Mesendoderm (in vitro differentiated cells): Measurements from ENCODE around the gene CEP112.

Source experiments
- DNase-seq: peaks from one replicate; pipeline ENCODE4 v3.0.0; 2013
- H2AK5ac ChIP-seq: 2 replicates; pipeline ENCODE4 v1.6.1; 2013; ENCODE audit warnings: low read length, inconsistent platforms
- H2BK120ac ChIP-seq: 2 replicates; pipeline ENCODE4 v1.6.1; 2013; ENCODE audit warnings: low read depth, mild to moderate bottlenecking, low read length, moderate library complexity, mixed read lengths
- H2BK15ac ChIP-seq: replicated peaks from 2 replicates; pipeline ENCODE4 v1.6.1; 2013; ENCODE audit warnings: low read depth, mild to moderate bottlenecking, moderate library complexity
- H2BK5ac ChIP-seq: 2 replicates; pipeline ENCODE4 v1.6.1; 2013; ENCODE audit warnings: low read length, inconsistent platforms
- H3K18ac ChIP-seq: 2 replicates; pipeline ENCODE4 v1.6.1; 2013; ENCODE audit warnings: mild to moderate bottlenecking, low read length, mixed read lengths
- H3K23ac ChIP-seq: one replicate; pipeline ENCODE4 v1.6.1; 2013; ENCODE audit warnings: low read length
- H3K27ac ChIP-seq: 2 replicates; pipeline ENCODE4 v1.5.1; 2013; ENCODE audit warnings: low read depth, mild to moderate bottlenecking, inconsistent platforms, low read length, moderate library complexity
- H3K27me3 ChIP-seq: 2 replicates; pipeline ENCODE4 v1.6.1; 2013; ENCODE audit warnings: low read length, control low read depth, mild to moderate bottlenecking, inconsistent platforms; ENCODE audit not compliant: insufficient read depth, poor library complexity
- H3K36me3 ChIP-seq: 2 replicates; pipeline ENCODE4 v1.6.1; 2013; ENCODE audit warnings: low read length, inconsistent platforms; ENCODE audit not compliant: control insufficient read depth, insufficient read depth
- H3K4ac ChIP-seq: one replicate; pipeline ENCODE4 v1.6.1; 2013; ENCODE audit warnings: low read depth, mild to moderate bottlenecking, low read length, moderate library complexity
- H3K4me1 ChIP-seq: 2 replicates; pipeline ENCODE4 v1.6.1; 2013; ENCODE audit warnings: low read depth, low read length, inconsistent platforms; ENCODE audit not compliant: control insufficient read depth
- H3K4me2 ChIP-seq: 2 replicates; pipeline ENCODE4 v1.6.1; 2013; ENCODE audit warnings: low read length
- H3K4me3 ChIP-seq: 2 replicates; pipeline ENCODE4 v1.5.1; 2013; ENCODE audit warnings: mild to moderate bottlenecking, low read length
- H3K56ac ChIP-seq: one replicate; pipeline ENCODE4 v1.6.1; 2013; ENCODE audit warnings: low read length
- H3K79me1 ChIP-seq: 2 replicates; pipeline ENCODE4 v1.6.1; 2013; ENCODE audit warnings: low read length, inconsistent platforms
- H3K79me2 ChIP-seq: 2 replicates; pipeline ENCODE4 v1.6.1; 2013; ENCODE audit warnings: mild to moderate bottlenecking, low read length; ENCODE audit not compliant: control insufficient read depth, insufficient read depth
- H3K9ac ChIP-seq: 2 replicates; pipeline ENCODE4 v1.6.1; 2013; ENCODE audit warnings: low read length, inconsistent platforms
- H4K5ac ChIP-seq: one replicate; pipeline ENCODE4 v1.6.1; 2013; ENCODE audit warnings: low read length
- H4K8ac ChIP-seq: one replicate; pipeline ENCODE4 v1.6.1; 2013; ENCODE audit warnings: low read depth, mild to moderate bottlenecking, control low read depth, low read length, moderate library complexity
- WGBS: extraction: QIAGEN DNeasy Blood & Tissue Kit; methylation state at CpG from one replicate; pipeline ENCODE4 v1.1.7; 2013; ENCODE audit warnings: low lambda C conversion rate, missing lambda C conversion rate; ENCODE audit not compliant: insufficient coverage; ENCODE audit errors: extremely low coverage; 5-methylcytosine and 5-hydroxymethylcytosine counted together

The CEP112 gene

DNA sequence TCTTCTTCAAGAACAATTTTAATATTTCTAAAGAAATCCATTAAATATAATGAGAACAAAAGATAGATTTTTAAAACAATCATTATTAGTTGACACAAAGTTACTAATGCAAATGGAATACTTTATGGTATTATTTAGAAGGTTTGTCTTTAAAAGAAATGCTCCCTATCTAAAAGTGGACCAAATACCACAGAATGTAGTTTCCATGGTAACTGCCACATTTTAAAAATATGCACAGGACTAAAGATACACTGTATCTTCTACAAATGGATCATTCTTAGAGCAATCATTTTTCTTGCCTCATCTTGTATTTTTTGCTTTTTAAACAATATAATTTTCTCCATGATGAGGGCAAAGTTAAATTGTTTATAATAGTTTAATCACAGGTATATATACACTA lies 296.0 kb downstream of the CEP112 start:
- no peaks in the 10 kb centered on the region for H3K79me1 ChIP-seq

DNA sequence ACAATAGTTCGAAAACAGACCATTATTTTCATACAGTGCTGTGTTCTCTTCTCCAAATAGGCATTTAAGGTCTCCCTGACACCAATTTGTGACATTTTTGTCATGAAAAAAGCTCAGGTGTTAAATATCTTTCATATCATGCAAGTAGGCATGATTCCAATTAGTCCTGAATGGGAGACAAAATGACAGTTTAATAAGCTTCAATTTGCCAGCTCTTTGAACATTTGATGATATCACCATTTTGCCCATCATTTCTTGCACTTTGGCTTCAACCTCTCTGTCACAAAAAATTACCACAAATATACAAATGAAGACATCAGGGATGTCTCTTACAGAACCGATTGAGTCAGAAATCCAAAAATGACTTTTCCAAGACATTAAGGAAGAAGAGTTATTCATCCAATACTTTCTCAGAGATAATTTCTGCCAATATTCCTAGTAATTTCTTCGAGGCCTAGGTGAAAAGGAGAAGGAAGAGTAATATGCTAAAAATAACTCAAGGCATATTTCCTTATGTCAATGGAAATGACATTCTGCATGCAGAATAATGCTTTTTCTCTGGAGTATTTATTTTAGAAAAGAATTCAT lies 298.1 kb downstream of the CEP112 start:
- Histone ChIP-seq H3K4me2 (no peak overlapping the region), H3K79me1 (no peaks in the 10 kb centered on the region), H2BK120ac (no peak overlapping the region), H3K4me3 (no peak overlapping the region), H3K4ac (no peak overlapping the region), H3K9ac (no peak overlapping the region), H4K8ac (no peak overlapping the region), H2AK5ac (no peak overlapping the region), H4K5ac (no peak overlapping the region), H2BK5ac (no peak overlapping the region), H3K27ac (no peak overlapping the region), H3K27me3 (no peaks in the 10 kb centered on the region), H3K4me1 (peaks cover 3% of the 10 kb centered on the region), H3K56ac (no peak overlapping the region), H3K18ac (no peak overlapping the region), H3K79me2 (no peaks in the 10 kb centered on the region), H2BK15ac (no peak overlapping the region), H3K36me3 (no peaks in the 10 kb centered on the region), H3K23ac (no peak overlapping the region)
- WGBS = no CpG with 5 or more reads among the region's 3 CpGs
- no peak for DNase-seq

More for the DNA sequence above, 296.0 kb downstream of the CEP112 start:
- Histone ChIP-seq H3K56ac (no peak overlapping the region), H3K4me3 (no peak overlapping the region), H3K27ac (no peak overlapping the region), H2BK120ac (no peak overlapping the region), H3K9ac (no peak overlapping the region), H2BK15ac (no peak overlapping the region), H3K23ac (no peak overlapping the region), H3K4me2 (no peak overlapping the region), H3K4ac (no peak overlapping the region), H2BK5ac (no peak overlapping the region), H3K79me2 (no peaks in the 10 kb centered on the region), H4K8ac (no peak overlapping the region), H3K36me3 (no peaks in the 10 kb centered on the region), H2AK5ac (no peak overlapping the region), H3K4me1 (peaks cover 3% of the 10 kb centered on the region), H3K27me3 (no peaks in the 10 kb centered on the region), H3K18ac (no peak overlapping the region), H4K5ac (no peak overlapping the region)
- DNase-seq = no peak

DNA sequence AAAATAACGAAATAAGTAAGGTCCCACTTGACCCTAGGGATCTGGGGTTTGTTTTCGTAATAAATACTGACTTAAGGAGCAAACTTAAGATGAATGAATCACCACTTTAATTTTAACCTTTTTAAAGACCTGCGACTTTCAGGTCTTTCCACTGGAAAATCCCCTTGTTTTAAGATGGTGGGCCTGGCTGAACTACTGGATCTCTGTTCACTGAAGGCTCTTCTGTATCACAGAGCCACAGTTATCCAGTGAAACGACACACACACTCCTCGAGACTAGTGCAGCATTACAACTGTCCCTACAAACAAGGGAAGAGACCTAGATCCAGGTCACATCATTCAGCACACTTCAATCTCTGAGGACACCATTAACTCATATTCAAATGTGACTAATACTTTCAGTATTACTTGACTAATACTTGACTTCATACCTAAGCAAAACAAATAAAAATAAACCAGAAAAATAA lies 299.0 kb downstream of the CEP112 start:
- H3K27ac ChIP-seq = no peak overlapping the region
- no CpG with 5 or more reads among the region's 5 CpGs for WGBS

DNA sequence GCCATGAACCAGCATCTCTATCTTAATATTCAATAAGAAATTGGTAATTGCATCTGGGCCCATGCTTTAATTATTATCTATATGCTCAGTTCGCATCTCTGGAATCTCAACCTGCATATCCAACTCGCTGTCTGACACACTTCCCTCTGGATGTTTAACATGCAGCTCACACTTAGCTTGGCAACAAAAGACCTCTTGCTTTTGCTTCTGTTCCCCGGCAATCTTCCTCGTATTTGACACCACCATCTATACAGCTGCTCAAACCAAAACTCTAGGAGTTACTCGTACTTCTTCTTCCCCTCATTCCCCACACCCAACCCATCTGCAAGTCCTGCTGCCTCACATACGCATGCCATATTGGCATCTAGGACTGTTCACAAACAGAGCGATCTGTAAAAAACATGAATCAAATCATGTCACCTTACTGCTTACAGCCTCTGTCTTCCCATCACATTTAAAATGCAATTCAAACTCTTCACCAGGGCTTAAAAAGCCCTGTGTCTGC lies 300.6 kb downstream of the CEP112 start:
- WGBS = no CpG with 5 or more reads among the region's 7 CpGs
- H3K23ac ChIP-seq = no peak overlapping the region
- H3K27me3 ChIP-seq = no peaks in the 10 kb centered on the region
- no peak overlapping the region for H2BK120ac ChIP-seq
- H3K9ac ChIP-seq = no peak overlapping the region
- H2BK15ac ChIP-seq = no peak overlapping the region
- no peak overlapping the region for H2BK5ac ChIP-seq
- H3K18ac ChIP-seq = no peak overlapping the region
- H3K79me1 ChIP-seq = no peaks in the 10 kb centered on the region
- H3K56ac ChIP-seq = no peak overlapping the region
- no peak overlapping the region for H2AK5ac ChIP-seq
- H3K4me1 ChIP-seq = peaks cover 3% of the 10 kb centered on the region
- no peak for DNase-seq
- no peaks in the 10 kb centered on the region for H3K36me3 ChIP-seq
- H3K4me2 ChIP-seq = no peak overlapping the region
- no peaks in the 10 kb centered on the region for H3K79me2 ChIP-seq
- no peak overlapping the region for H3K4me3 ChIP-seq
- no peak overlapping the region for H4K8ac ChIP-seq
- no peak overlapping the region for H3K27ac ChIP-seq
- H4K5ac ChIP-seq = no peak overlapping the region
- H3K4ac ChIP-seq = no peak overlapping the region

More for the DNA sequence above, 299.0 kb downstream of the CEP112 start:
- H3K36me3 ChIP-seq = no peaks in the 10 kb centered on the region
- H3K23ac ChIP-seq = no peak overlapping the region
- H2BK15ac ChIP-seq = no peak overlapping the region
- no peak overlapping the region for H2AK5ac ChIP-seq
- DNase-seq = no peak
- H3K4me3 ChIP-seq = no peak overlapping the region
- H3K4me2 ChIP-seq = no peak overlapping the region
- H3K4ac ChIP-seq = no peak overlapping the region
- H3K18ac ChIP-seq = no peak overlapping the region
- H3K4me1 ChIP-seq = peaks cover 3% of the 10 kb centered on the region
- H3K56ac ChIP-seq = no peak overlapping the region
- no peaks in the 10 kb centered on the region for H3K27me3 ChIP-seq
- no peak overlapping the region for H4K5ac ChIP-seq
- no peaks in the 10 kb centered on the region for H3K79me2 ChIP-seq
- no peak overlapping the region for H2BK5ac ChIP-seq
- no peak overlapping the region for H3K9ac ChIP-seq
- H3K79me1 ChIP-seq = no peaks in the 10 kb centered on the region
- no peak overlapping the region for H2BK120ac ChIP-seq
- no peak overlapping the region for H4K8ac ChIP-seq

DNA sequence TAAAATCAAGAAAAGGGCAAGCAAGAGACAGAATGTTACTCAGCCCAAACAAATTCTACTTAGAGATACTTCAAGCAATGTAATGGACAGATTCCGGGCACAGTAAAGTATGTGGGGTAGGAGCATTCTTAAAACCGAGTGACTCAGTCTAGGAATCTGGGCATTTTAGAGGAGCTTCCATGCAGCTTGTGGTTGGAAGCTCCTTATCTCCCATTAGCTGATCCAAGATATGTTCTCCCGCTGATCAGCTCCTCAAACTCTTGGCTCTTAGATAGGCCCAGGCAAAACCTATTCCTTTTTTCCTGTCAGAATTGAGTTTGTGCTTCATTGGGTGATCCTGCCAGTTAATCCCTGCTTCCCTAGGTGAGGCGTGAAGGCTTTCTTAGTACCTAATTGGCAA lies 303.3 kb downstream of the CEP112 start:
- Histone ChIP-seq H4K8ac (no peak overlapping the region), H2BK15ac (no peak overlapping the region), H2BK5ac (no peak overlapping the region), H3K9ac (no peak overlapping the region), H4K5ac (no peak overlapping the region), H2BK120ac (no peak overlapping the region), H3K23ac (no peak overlapping the region), H3K18ac (no peak overlapping the region), H3K4ac (no peak overlapping the region), H3K4me1 (no peaks in the 10 kb centered on the region), H3K27ac (no peak overlapping the region), H3K4me2 (no peak overlapping the region), H3K56ac (no peak overlapping the region), H3K4me3 (no peak overlapping the region), H3K79me2 (no peaks in the 10 kb centered on the region), H3K27me3 (no peaks in the 10 kb centered on the region), H3K36me3 (no peaks in the 10 kb centered on the region), H2AK5ac (no peak overlapping the region), H3K79me1 (no peaks in the 10 kb centered on the region)
- peak; percentile 73 for DNase-seq
- WGBS = no CpG with 5 or more reads among the region's 4 CpGs
